ENCODE results near the gene RGSL1. TPM values are rescaled to one million over a fixed set of nuclear protein-coding genes. Genes with fewer than 3 reads are reported as not detected.

The RGSL1 gene
- total RNA-seq, 1 experiment from 2014 or later: not detected

GRCh38 chr1:182565537-182565936 lies 115.6 kb downstream of the RGSL1 start:
- no peak for DNase-seq (ENCODE audit: low spot score)
- intact Hi-C loops (cut with micrococcal nuclease; ENCODE audit: unreplicated experiment): no loop called here
- Histone ChIP-seq H3K4me1 (ENCODE audit: insufficient read depth, low read length, poor library complexity, severe bottlenecking) (peaks cover 3% of the 10 kb centered on the region), H3K9me3 (ENCODE audit: low read depth, low read length, poor library complexity, severe bottlenecking) (no peaks in the 10 kb centered on the region), H3K36me3 (ENCODE audit: insufficient read depth, low read length, poor library complexity, severe bottlenecking) (no peaks in the 10 kb centered on the region), H3K27ac (ENCODE audit: low read depth, low read length, poor library complexity, severe bottlenecking) (no peak overlapping the region), H3K27me3 (replicated peaks; ENCODE audit: insufficient read depth, low read depth, low read length, poor library complexity) (no peaks in the 10 kb centered on the region), H3K4me3 (ENCODE audit: low read depth, low read length, poor library complexity, severe bottlenecking) (no peak overlapping the region)
- TF ChIP-seq CTCF (conservative IDR thresholded peaks at IDR 0.05; ENCODE audit: low read depth, low read length): no peak
- TF ChIP-seq EZH2 (IDR thresholded peaks at IDR 0.05; ENCODE audit: borderline replicate concordance, low read depth, low read length, poor library complexity, severe bottlenecking): no peak
- ChIA-PET POLR2A (ENCODE audit: low non-redundant PET) (no interaction called here), CTCF (no interaction called here)
- BruUV-seq (replicated peaks): no TSS peak

DNA sequence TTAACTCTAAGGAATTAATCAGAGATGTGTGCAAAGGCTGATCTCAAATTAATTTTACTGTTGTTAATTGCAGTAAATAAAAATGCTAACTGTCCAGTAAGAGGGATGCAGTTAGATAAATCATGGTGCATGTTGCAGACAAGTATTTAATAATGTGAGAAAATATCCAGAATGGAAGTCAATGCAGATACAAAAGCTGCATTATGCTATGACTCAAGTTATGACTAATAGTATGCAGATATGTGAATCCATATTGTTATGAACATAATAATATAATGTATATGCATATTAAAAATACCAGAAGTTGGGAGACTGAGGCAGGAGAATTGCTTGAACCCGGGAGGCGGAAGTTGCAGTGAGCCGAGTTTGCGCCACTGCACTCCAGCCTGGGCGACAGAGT lies 117.7 kb downstream of the RGSL1 start:
- TF ChIP-seq CTCF (conservative IDR thresholded peaks at IDR 0.05; ENCODE audit: low read depth, low read length) (no peak), EZH2 (IDR thresholded peaks at IDR 0.05; ENCODE audit: borderline replicate concordance, low read depth, low read length, poor library complexity, severe bottlenecking) (no peak)
- H3K9me3 ChIP-seq (ENCODE audit: low read depth, low read length, poor library complexity, severe bottlenecking): no peaks in the 10 kb centered on the region
- no peak overlapping the region for H3K27ac ChIP-seq (ENCODE audit: low read depth, low read length, poor library complexity, severe bottlenecking)
- no peaks in the 10 kb centered on the region for H3K36me3 ChIP-seq (ENCODE audit: insufficient read depth, low read length, poor library complexity, severe bottlenecking)
- intact Hi-C loops (cut with micrococcal nuclease; ENCODE audit: unreplicated experiment): no loop called here
- H3K4me1 ChIP-seq (ENCODE audit: insufficient read depth, low read length, poor library complexity, severe bottlenecking): no peaks in the 10 kb centered on the region
- POLR2A ChIA-PET (ENCODE audit: low non-redundant PET): no interaction called here
- no peaks in the 10 kb centered on the region for H3K27me3 ChIP-seq (replicated peaks; ENCODE audit: insufficient read depth, low read depth, low read length, poor library complexity)
- BruUV-seq (replicated peaks): no TSS peak
- DNase-seq (ENCODE audit: low spot score): no peak
- H3K4me3 ChIP-seq (ENCODE audit: low read depth, low read length, poor library complexity, severe bottlenecking): no peak overlapping the region
- CTCF ChIA-PET: no interaction called here

DNA sequence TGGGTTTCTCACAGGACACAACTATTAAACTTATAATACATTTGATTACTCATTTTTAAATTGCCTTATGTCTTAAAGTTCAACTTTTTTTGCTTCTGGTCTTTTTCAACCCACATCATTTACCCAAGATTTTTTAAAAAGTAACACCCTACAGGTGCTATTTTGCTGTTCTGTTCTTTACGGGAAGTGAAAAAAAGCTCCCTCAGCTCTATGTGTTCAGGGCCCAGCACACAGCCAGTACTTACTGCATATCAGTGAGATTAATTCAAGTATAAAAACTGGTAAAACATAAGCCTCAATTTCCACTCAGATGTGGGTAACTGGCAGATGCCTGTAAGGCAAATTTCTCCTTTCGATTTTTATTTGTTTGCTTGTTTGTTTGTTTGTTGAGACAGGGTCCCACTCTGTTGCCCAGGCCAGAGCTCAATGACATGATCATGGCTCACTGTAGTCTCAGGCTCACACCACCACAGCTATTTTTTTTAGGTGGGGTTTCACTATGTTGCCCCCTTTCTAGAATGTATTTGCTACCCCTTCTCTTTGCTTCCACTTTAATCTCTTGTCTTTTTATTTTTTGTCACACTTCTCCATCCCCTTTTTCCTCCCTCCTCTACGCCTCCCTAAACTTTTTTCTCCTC lies 118.8 kb downstream of the RGSL1 start:
- Histone ChIP-seq H3K4me1 (ENCODE audit: insufficient read depth, low read length, poor library complexity, severe bottlenecking) (no peaks in the 10 kb centered on the region), H3K4me3 (ENCODE audit: low read depth, low read length, poor library complexity, severe bottlenecking) (no peak overlapping the region), H3K27ac (ENCODE audit: low read depth, low read length, poor library complexity, severe bottlenecking) (no peak overlapping the region), H3K36me3 (ENCODE audit: insufficient read depth, low read length, poor library complexity, severe bottlenecking) (no peaks in the 10 kb centered on the region), H3K9me3 (ENCODE audit: low read depth, low read length, poor library complexity, severe bottlenecking) (no peaks in the 10 kb centered on the region), H3K27me3 (replicated peaks; ENCODE audit: insufficient read depth, low read depth, low read length, poor library complexity) (no peaks in the 10 kb centered on the region)
- CTCF ChIA-PET: no interaction called here
- intact Hi-C loops (cut with micrococcal nuclease; ENCODE audit: unreplicated experiment): no loop called here
- TF ChIP-seq EZH2 (IDR thresholded peaks at IDR 0.05; ENCODE audit: borderline replicate concordance, low read depth, low read length, poor library complexity, severe bottlenecking) (no peak), CTCF (conservative IDR thresholded peaks at IDR 0.05; ENCODE audit: low read depth, low read length) (no peak)
- DNase-seq (ENCODE audit: low spot score): no peak
- POLR2A ChIA-PET (ENCODE audit: low non-redundant PET): no interaction called here
- no TSS peak for BruUV-seq (replicated peaks)
